ENCODE measurements around the gene SEMA4C.

DNA sequence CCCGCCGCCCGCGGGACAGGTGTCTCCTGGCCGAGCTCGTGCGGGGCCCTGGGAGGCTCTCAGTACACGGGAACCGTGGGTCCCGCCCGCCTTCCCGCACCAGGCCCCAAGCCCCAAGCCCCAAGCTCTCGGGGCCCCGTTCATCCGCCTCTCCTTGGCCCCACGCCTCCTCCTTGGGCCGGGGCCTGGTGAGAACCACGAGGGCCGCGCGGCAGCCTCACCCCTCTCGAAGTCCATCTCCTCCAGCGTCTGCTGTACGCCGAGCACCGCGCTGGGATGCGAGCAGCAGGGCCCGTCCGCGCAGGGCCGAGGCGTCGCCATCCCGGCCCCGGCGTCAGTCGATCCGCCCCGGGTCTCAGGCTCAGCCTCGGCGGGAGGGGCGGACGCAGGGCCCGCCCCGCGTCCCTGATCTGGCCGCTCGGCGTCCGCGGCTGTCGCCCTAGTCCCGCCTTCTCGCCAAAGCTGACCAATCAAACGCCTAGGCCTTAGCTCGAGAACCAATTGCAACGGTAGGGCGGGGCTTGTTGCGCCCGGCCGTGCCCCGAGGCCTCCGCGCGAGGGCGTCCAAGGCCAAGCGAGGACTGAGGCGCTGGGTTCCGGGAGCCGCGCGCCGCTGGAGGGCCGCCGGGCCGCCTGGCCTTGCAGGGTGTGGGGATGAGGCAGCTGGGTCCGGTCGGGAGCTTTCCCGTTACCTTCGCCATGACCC, 12.1 kb downstream of the SEMA4C start, which contains the start of gene ANKRD39:
- TF ChIP-seq, protein P1, sequence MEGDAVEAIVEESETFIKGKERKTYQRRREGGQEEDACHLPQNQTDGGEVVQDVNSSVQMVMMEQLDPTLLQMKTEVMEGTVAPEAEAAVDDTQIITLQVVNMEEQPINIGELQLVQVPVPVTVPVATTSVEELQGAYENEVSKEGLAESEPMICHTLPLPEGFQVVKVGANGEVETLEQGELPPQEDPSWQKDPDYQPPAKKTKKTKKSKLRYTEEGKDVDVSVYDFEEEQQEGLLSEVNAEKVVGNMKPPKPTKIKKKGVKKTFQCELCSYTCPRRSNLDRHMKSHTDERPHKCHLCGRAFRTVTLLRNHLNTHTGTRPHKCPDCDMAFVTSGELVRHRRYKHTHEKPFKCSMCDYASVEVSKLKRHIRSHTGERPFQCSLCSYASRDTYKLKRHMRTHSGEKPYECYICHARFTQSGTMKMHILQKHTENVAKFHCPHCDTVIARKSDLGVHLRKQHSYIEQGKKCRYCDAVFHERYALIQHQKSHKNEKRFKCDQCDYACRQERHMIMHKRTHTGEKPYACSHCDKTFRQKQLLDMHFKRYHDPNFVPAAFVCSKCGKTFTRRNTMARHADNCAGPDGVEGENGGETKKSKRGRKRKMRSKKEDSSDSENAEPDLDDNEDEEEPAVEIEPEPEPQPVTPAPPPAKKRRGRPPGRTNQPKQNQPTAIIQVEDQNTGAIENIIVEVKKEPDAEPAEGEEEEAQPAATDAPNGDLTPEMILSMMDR (IDR thresholded peaks at IDR 0.05): peak in 3 of 4 experiments; percentile 91 to 97 (median 92)
- peak; percentile 75 to 77 for TF ChIP-seq POLR2A (IDR thresholded peaks at IDR 0.05)
- peak; percentile 58 for TF ChIP-seq POLR2AphosphoS5 (IDR thresholded peaks at IDR 0.05)
- no peak for TF ChIP-seq EP300 (IDR thresholded peaks at IDR 0.05)

Data from gastroesophageal sphincter (tissue), 3 donors.